ENCODE data around the gene GADD45A.

The GADD45A gene

DNA sequence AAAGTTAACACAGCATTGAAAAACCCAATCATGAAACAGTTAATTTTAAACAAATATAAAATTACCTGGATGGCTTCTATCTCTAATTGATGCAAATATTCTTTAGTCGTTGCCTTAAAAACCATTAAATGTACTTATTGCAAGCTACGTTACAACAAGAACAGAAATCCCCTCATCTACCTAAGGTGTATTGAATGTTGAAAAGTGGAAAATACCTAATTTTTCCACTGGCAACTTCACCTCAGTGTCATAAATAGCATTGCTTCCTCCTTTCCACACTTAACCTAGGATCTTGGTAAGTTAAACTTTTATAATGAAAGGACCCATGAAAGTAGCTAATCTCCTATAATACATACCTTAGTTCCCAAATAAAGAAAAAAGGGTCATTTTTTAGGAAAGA, 5.4 kb downstream of the GADD45A start:
- TF ChIP-seq FOXM1 (IDR thresholded peaks at IDR 0.05; ENCODE audit: borderline replicate concordance, low read depth) (no peak), EGR1 (IDR thresholded peaks at IDR 0.05) (no peak), ZBTB7A (IDR thresholded peaks at IDR 0.05; ENCODE audit: low read depth) (no peak)
- TF ChIP-seq, protein P1, sequence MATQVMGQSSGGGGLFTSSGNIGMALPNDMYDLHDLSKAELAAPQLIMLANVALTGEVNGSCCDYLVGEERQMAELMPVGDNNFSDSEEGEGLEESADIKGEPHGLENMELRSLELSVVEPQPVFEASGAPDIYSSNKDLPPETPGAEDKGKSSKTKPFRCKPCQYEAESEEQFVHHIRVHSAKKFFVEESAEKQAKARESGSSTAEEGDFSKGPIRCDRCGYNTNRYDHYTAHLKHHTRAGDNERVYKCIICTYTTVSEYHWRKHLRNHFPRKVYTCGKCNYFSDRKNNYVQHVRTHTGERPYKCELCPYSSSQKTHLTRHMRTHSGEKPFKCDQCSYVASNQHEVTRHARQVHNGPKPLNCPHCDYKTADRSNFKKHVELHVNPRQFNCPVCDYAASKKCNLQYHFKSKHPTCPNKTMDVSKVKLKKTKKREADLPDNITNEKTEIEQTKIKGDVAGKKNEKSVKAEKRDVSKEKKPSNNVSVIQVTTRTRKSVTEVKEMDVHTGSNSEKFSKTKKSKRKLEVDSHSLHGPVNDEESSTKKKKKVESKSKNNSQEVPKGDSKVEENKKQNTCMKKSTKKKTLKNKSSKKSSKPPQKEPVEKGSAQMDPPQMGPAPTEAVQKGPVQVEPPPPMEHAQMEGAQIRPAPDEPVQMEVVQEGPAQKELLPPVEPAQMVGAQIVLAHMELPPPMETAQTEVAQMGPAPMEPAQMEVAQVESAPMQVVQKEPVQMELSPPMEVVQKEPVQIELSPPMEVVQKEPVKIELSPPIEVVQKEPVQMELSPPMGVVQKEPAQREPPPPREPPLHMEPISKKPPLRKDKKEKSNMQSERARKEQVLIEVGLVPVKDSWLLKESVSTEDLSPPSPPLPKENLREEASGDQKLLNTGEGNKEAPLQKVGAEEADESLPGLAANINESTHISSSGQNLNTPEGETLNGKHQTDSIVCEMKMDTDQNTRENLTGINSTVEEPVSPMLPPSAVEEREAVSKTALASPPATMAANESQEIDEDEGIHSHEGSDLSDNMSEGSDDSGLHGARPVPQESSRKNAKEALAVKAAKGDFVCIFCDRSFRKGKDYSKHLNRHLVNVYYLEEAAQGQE (IDR thresholded peaks at IDR 0.05; ENCODE audit: low read depth): no peak

DNA sequence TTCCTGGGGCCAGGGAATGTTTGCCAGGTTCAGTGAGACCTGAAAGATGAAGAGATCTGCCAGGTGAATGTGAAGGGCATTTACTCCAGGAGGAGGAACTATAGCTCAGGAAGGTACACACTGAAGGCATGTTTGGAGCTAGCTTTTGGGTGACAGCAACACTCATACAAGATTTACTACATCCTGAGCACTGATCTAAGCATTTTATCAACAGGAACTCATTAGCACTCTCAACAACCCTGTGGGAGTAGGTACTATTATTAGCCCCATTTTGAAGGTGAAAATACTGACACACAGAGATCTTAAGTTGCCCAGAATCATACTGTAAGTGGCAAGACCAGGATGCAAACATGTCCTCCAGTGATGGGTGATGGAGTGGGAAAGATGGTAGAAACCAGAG, 6.7 kb downstream of the GADD45A start:
- no peak for TF ChIP-seq USF1 (IDR thresholded peaks at IDR 0.05)
- TF ChIP-seq FOXM1 (IDR thresholded peaks at IDR 0.05; ENCODE audit: borderline replicate concordance, low read depth): no peak
- no peak for TF ChIP-seq CEBPB (IDR thresholded peaks at IDR 0.05)
- no peak for TF ChIP-seq RAD21 (IDR thresholded peaks at IDR 0.05; ENCODE audit: low read depth)
- TF ChIP-seq EP300 (IDR thresholded peaks at IDR 0.05; ENCODE audit: borderline replicate concordance): no peak
- no peak for TF ChIP-seq TEAD4 (IDR thresholded peaks at IDR 0.05)
- TF ChIP-seq, protein P1 (IDR thresholded peaks at IDR 0.05; ENCODE audit: low read depth): no peak
- TF ChIP-seq EGR1 (IDR thresholded peaks at IDR 0.05): no peak
- no peak for TF ChIP-seq CREB1 (IDR thresholded peaks at IDR 0.05; ENCODE audit: low read depth)
- TF ChIP-seq YY1 (IDR thresholded peaks at IDR 0.05; ENCODE audit: low read depth): no peak
- TF ChIP-seq TAF1 (IDR thresholded peaks at IDR 0.05; ENCODE audit: low read depth): no peak
- TF ChIP-seq, protein P2, sequence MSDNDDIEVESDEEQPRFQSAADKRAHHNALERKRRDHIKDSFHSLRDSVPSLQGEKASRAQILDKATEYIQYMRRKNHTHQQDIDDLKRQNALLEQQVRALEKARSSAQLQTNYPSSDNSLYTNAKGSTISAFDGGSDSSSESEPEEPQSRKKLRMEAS (IDR thresholded peaks at IDR 0.05): no peak
- no peak for TF ChIP-seq TCF12 (IDR thresholded peaks at IDR 0.05; ENCODE audit: low read depth)
- no peak for TF ChIP-seq NFIC (IDR thresholded peaks at IDR 0.05)
- TF ChIP-seq ZBTB7A (IDR thresholded peaks at IDR 0.05; ENCODE audit: low read depth): no peak

DNA sequence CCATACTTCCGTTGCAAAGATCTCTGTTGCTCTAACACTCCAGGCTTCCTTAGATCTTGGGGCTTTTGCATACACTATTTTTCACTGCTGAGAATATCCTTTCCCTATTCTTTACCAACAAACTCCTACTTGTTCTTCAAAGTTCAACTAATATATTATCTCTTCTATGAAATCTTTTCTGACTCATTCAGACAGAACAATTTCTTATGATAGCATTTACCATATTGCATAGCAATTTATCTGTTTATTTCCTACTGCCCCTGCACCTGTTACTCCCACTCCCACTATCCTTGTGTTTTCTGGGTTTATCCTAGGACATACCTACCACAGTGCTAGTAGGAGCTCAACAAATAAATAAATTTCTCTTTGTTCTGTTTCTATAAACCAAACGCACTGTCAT, 11.0 kb downstream of the GADD45A start:
- TF ChIP-seq NFIC (IDR thresholded peaks at IDR 0.05) (no peak), EGR1 (IDR thresholded peaks at IDR 0.05) (no peak), YY1 (IDR thresholded peaks at IDR 0.05; ENCODE audit: low read depth) (no peak), USF1 (IDR thresholded peaks at IDR 0.05) (no peak), EP300 (IDR thresholded peaks at IDR 0.05; ENCODE audit: borderline replicate concordance) (no peak), TAF1 (IDR thresholded peaks at IDR 0.05; ENCODE audit: low read depth) (no peak), CREB1 (IDR thresholded peaks at IDR 0.05; ENCODE audit: low read depth) (no peak)
- TF ChIP-seq, protein P1 (IDR thresholded peaks at IDR 0.05; ENCODE audit: low read depth): no peak

DNA sequence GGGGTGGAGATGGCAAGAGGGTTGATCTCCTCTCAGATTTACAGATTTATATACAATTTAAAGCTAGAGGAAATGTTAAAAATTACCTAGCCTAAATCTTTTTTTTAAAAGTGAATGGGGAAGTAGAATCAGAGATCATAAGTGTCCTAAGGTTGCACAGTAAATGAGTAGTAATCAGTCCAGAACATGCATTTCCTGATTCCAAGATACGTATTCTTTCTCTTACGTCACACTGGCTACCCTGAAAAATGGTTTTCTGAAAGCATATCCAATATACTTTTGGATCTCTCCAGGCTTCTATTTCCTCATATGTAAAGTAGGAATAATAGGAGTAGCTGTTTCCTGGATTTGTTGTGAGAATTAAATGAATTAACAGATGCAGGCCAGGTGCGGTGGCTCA, 11.7 kb downstream of the GADD45A start:
- TF ChIP-seq TAF1 (IDR thresholded peaks at IDR 0.05; ENCODE audit: low read depth): no peak
- no peak for TF ChIP-seq EP300 (IDR thresholded peaks at IDR 0.05; ENCODE audit: borderline replicate concordance)
- TF ChIP-seq NFIC (IDR thresholded peaks at IDR 0.05): no peak
- TF ChIP-seq CREB1 (IDR thresholded peaks at IDR 0.05; ENCODE audit: low read depth): no peak

DNA sequence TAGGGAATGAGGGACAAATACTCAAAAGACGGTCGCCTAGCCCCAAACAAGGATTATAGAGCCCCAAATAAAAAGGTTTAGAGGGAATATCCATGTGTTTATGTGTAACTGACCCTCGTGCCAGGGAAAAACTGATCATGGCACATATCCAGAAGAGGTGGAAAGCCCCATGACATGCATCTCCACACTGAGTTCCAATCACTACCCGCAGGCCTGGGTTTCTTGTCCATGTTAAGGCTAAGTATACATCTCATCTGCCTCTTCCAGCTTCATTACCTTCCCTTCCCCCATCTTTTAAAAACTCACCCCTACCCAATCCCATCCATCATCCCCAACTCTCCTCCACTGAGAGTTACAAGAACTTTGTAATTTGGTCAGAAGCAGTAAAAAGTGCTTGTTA, 15.2 kb downstream of the GADD45A start:
- TF ChIP-seq YY1 (IDR thresholded peaks at IDR 0.05; ENCODE audit: low read depth) (no peak), USF1 (IDR thresholded peaks at IDR 0.05) (no peak), CREB1 (IDR thresholded peaks at IDR 0.05; ENCODE audit: low read depth) (no peak), TAF1 (IDR thresholded peaks at IDR 0.05; ENCODE audit: low read depth) (no peak), EP300 (IDR thresholded peaks at IDR 0.05; ENCODE audit: borderline replicate concordance) (no peak), FOXM1 (IDR thresholded peaks at IDR 0.05; ENCODE audit: borderline replicate concordance, low read depth) (no peak)

Data from Ishikawa (cell line).